NT2/D1 (cell line): ENCODE measurements around the gene MAML2.

Experiments
- DNase-seq: peaks from one replicate; pipeline ENCODE4 v3.0.0-alpha.2; 2011; ENCODE audit warnings: low read depth, low spot score
- H3K27me3 ChIP-seq: 2 replicates; pipeline ENCODE4 v1.6.0; 2011; ENCODE audit warnings: mild to moderate bottlenecking; ENCODE audit not compliant: insufficient read length, insufficient read depth
- H3K36me3 ChIP-seq: 2 replicates; pipeline ENCODE4 v1.6.1; 2011; ENCODE audit warnings: mild to moderate bottlenecking, low read length, mixed read lengths; ENCODE audit not compliant: insufficient read depth, insufficient read length
- H3K4me1 ChIP-seq: 2 replicates; pipeline ENCODE4 v1.5.1; 2011; ENCODE audit not compliant: insufficient read depth, insufficient read length
- H3K4me3 ChIP-seq: 2 replicates; pipeline ENCODE4 v1.5.1; 2011; ENCODE audit warnings: low read depth; ENCODE audit not compliant: insufficient read length
- H3K9ac ChIP-seq: 2 replicates; pipeline ENCODE4 v1.6.0; 2011; ENCODE audit warnings: low read depth; ENCODE audit not compliant: insufficient read length
- H3K9me3 ChIP-seq: 2 replicates; pipeline ENCODE4 v1.5.1; 2011; ENCODE audit warnings: mild to moderate bottlenecking, low read length; ENCODE audit not compliant: insufficient read depth
- SUZ12 ChIP-seq: IDR thresholded peaks from 2 replicates; pipeline ENCODE4 v1.6.1; 2011; ENCODE audit not compliant: insufficient read length, insufficient read depth; ENCODE audit errors: extremely low read depth
- YY1 ChIP-seq: IDR thresholded peaks from 2 replicates; pipeline ENCODE4 v1.6.1; 2011; ENCODE audit not compliant: insufficient read length, insufficient read depth
- ZNF274 ChIP-seq: IDR thresholded peaks from 2 replicates; pipeline ENCODE4 v1.6.1; 2011; ENCODE audit warnings: mild to moderate bottlenecking, low read depth, low read length

Gene MAML2

GRCh38 chr11:96023275-96023674 is 319.7 kb downstream of the MAML2 start:
- TF ChIP-seq YY1, result no peak
- no peak for TF ChIP-seq SUZ12
- TF ChIP-seq ZNF274, result no peak
- Histone ChIP-seq H3K27me3 (no peaks in the 10 kb centered on the region), H3K4me1 (no peaks in the 10 kb centered on the region), H3K9me3 (no peaks in the 10 kb centered on the region), H3K9ac (no peak overlapping the region), H3K4me3 (no peak overlapping the region), H3K36me3 (no peaks in the 10 kb centered on the region)
- no peak for DNase-seq

- Histone ChIP-seq H3K9me3 (no peaks in the 10 kb centered on the region), H3K36me3 (no peaks in the 10 kb centered on the region), H3K4me3 (no peak overlapping the region), H3K27me3 (no peaks in the 10 kb centered on the region), H3K4me1 (no peaks in the 10 kb centered on the region), H3K9ac (no peak overlapping the region)
- DNase-seq, result no peak
- no peak for TF ChIP-seq ZNF274
- no peak for TF ChIP-seq SUZ12
- no peak for TF ChIP-seq YY1
Observed at GRCh38 chr11:96021901-96022650, 320.9 kb downstream of the MAML2 start.

- no peaks in the 10 kb centered on the region for H3K27me3 ChIP-seq
- DNase-seq, result no peak
- H3K4me1 ChIP-seq, result no peaks in the 10 kb centered on the region
Observed at GRCh38 chr11:96019810-96020747, 322.9 kb downstream of the MAML2 start.

GRCh38 chr11:96019281-96019680 is 323.7 kb downstream of the MAML2 start:
- no peaks in the 10 kb centered on the region for H3K27me3 ChIP-seq
- no peaks in the 10 kb centered on the region for H3K9me3 ChIP-seq
- TF ChIP-seq ZNF274 (no peak), SUZ12 (no peak), YY1 (no peak)
- no peak overlapping the region for H3K9ac ChIP-seq
- no peak for DNase-seq
- no peaks in the 10 kb centered on the region for H3K4me1 ChIP-seq
- no peak overlapping the region for H3K4me3 ChIP-seq
- H3K36me3 ChIP-seq, result no peaks in the 10 kb centered on the region

More at GRCh38 chr11:96019810-96020747, 322.9 kb downstream of the MAML2 start:
- TF ChIP-seq SUZ12 (no peak), ZNF274 (no peak)
- H3K9me3 ChIP-seq, result no peaks in the 10 kb centered on the region
- H3K9ac ChIP-seq, result no peak overlapping the region
- H3K36me3 ChIP-seq, result no peaks in the 10 kb centered on the region
- no peak overlapping the region for H3K4me3 ChIP-seq

GRCh38 chr11:96017856-96018255 is 325.1 kb downstream of the MAML2 start:
- TF ChIP-seq YY1, result no peak
- TF ChIP-seq SUZ12, result no peak
- no peak for TF ChIP-seq ZNF274
- no peaks in the 10 kb centered on the region for H3K4me1 ChIP-seq
- no peak for DNase-seq
- H3K27me3 ChIP-seq, result no peaks in the 10 kb centered on the region
- no peak overlapping the region for H3K4me3 ChIP-seq
- H3K36me3 ChIP-seq, result no peaks in the 10 kb centered on the region
- no peaks in the 10 kb centered on the region for H3K9me3 ChIP-seq
- no peak overlapping the region for H3K9ac ChIP-seq

GRCh38 chr11:96016978-96017502 is 326.0 kb downstream of the MAML2 start:
- H3K9me3 ChIP-seq, result no peaks in the 10 kb centered on the region
- H3K27me3 ChIP-seq, result no peaks in the 10 kb centered on the region
- no peaks in the 10 kb centered on the region for H3K36me3 ChIP-seq
- H3K4me1 ChIP-seq, result no peaks in the 10 kb centered on the region
- H3K9ac ChIP-seq, result no peak overlapping the region
- no peak for DNase-seq
- TF ChIP-seq YY1 (no peak), SUZ12 (no peak)
- no peak overlapping the region for H3K4me3 ChIP-seq

- no peak for TF ChIP-seq ZNF274
- no peak for TF ChIP-seq SUZ12
- no peak for TF ChIP-seq YY1
- no peaks in the 10 kb centered on the region for H3K27me3 ChIP-seq
- no peak overlapping the region for H3K4me3 ChIP-seq
- no peak for DNase-seq
- H3K4me1 ChIP-seq, result no peaks in the 10 kb centered on the region
- H3K9ac ChIP-seq, result no peak overlapping the region
- H3K36me3 ChIP-seq, result no peaks in the 10 kb centered on the region
- no peaks in the 10 kb centered on the region for H3K9me3 ChIP-seq
Observed at GRCh38 chr11:96015906-96016565, 327.0 kb downstream of the MAML2 start.
